AG04449 (cell line): ENCODE results near the gene FXYD7.

Experiments
- CTCF ChIA-PET: fragments of 350-600 bp; formaldehyde crosslinking; extraction: SDS; loops from one replicate; lab custom pipeline; 2021; ENCODE audit warnings: antibody characterized with exemption; lab: Yijun Ruan, JAX
- POLR2A ChIA-PET: fragments of 400-600, 350-600 bp; formaldehyde crosslinking; extraction: SDS; loops from one replicate; lab custom pipeline; 2020; ENCODE audit warnings: antibody characterized with exemption, inconsistent platforms; lab: Yijun Ruan, JAX
- DNase-seq: peaks from one replicate; pipeline ENCODE4 v3.0.0-alpha.2; 2010; ENCODE audit warnings: low read depth, low spot score
- H3K4me3 ChIP-seq: 2 replicates; pipeline ENCODE4 v1.5.1; 2011; ENCODE audit warnings: low read depth, mild to moderate bottlenecking, control low read depth, low read length
- CTCF ChIP-seq: IDR thresholded peaks from one replicate; pipeline ENCODE4 v1.5.1; 2011; ENCODE audit warnings: mild to moderate bottlenecking, moderate library complexity, low read length, control low read depth, inconsistent platforms; ENCODE audit not compliant: insufficient read depth; ENCODE audit errors: missing control alignments

FXYD7 gene

GRCh38 chr19:35177377-35178274 lies 34.6 kb downstream of the FXYD7 start:
- no peak overlapping the region for H3K4me3 ChIP-seq
- DNase-seq: no peak
- POLR2A ChIA-PET: no interaction called here
- CTCF ChIA-PET: interaction anchor here (0.9 kb wide), 1 partner anchor 63 kb away, joined by 3 read pairs; the partner anchor contains the start of gene FXYD3
- no peak for TF ChIP-seq CTCF

- CTCF ChIA-PET: interaction anchor here (0.8 to 1.0 kb wide), 2 partner anchors 10 to 17 kb away, joined by 3 read pairs; no protein-coding TSS in a partner anchor
- no peak for TF ChIP-seq CTCF
- no peak overlapping the region for H3K4me3 ChIP-seq
- no peak for DNase-seq
- POLR2A ChIA-PET: no interaction called here
These were observed 35.6 kb downstream of the FXYD7 start for GRCh38 chr19:35178701-35179100.

- DNase-seq: no peak
- CTCF ChIA-PET: interaction anchor here (1.0 kb wide), 1 partner anchor 331 kb away, joined by 3 read pairs; no protein-coding TSS in a partner anchor
- H3K4me3 ChIP-seq: no peak overlapping the region
- POLR2A ChIA-PET: no interaction called here
- TF ChIP-seq CTCF: no peak
These were observed 36.8 kb downstream of the FXYD7 start for GRCh38 chr19:35179830-35180229.

- CTCF ChIA-PET: interaction anchor here (1.4 kb wide), 1 partner anchor 115 kb away, joined by 4 read pairs; no protein-coding TSS in a partner anchor
- TF ChIP-seq CTCF: no peak
- no peak overlapping the region for H3K4me3 ChIP-seq
- DNase-seq: no peak
- POLR2A ChIA-PET: no interaction called here
These were observed 38.3 kb downstream of the FXYD7 start for GRCh38 chr19:35181387-35181786.

GRCh38 chr19:35184267-35184666 lies 41.2 kb downstream of the FXYD7 start:
- DNase-seq: no peak
- no peak overlapping the region for H3K4me3 ChIP-seq
- POLR2A ChIA-PET: no interaction called here
- CTCF ChIA-PET: no interaction called here
- TF ChIP-seq CTCF: no peak

- H3K4me3 ChIP-seq: no peak overlapping the region
- POLR2A ChIA-PET: no interaction called here
- CTCF ChIA-PET: no interaction called here
- DNase-seq: no peak
- no peak for TF ChIP-seq CTCF
These were observed 41.8 kb downstream of the FXYD7 start for GRCh38 chr19:35184884-35185283.
